NOMO-1 treated with dmso at 0.1 percent for 144 hours (cell line): Measurements from ENCODE around the gene KDM6B.
"Not testable (repeated sequence)": the region's sequence is repeated elsewhere in the genome, so short reads cannot be mapped to it uniquely, and the experiment has no call there.

Experiments
- DNase-seq: peaks from one replicate; lab custom pipeline; 2025; ENCODE audit not compliant: unreplicated experiment; lab: John Stamatoyannopoulos, UW

KDM6B gene

GRCh38 chr17:7852262-7852670 is 18.2 kb downstream of the KDM6B start:
- no peak for DNase-seq

- no peak for DNase-seq
Observed at GRCh38 chr17:7852919-7853690, 19.1 kb downstream of the KDM6B start.

GRCh38 chr17:7853691-7854038 is 19.6 kb downstream of the KDM6B start:
- no peak for DNase-seq

- no peak for DNase-seq
Observed at GRCh38 chr17:7854078-7854777, 20.2 kb downstream of the KDM6B start.

GRCh38 chr17:7854851-7855659 is 21.0 kb downstream of the KDM6B start, which contains the start of gene TMEM88:
TMEM88 (plus strand) TSS chr17:7855066; CDS start chr17:7855075, 9 bp downstream.
- DNase-seq = no peak

GRCh38 chr17:7855660-7856010 is 21.6 kb downstream of the KDM6B start:
- no peak for DNase-seq

- peak; percentile 57 for DNase-seq
Observed at GRCh38 chr17:7856011-7856810, 22.2 kb downstream of the KDM6B start.

- peak; percentile 97 for DNase-seq
Observed at GRCh38 chr17:7856811-7857712, 23.0 kb downstream of the KDM6B start, which contains the start of gene NAA38. NAA38 (minus strand) TSS chr17:7857559; CDS start chr17:7857463, 96 bp downstream.

GRCh38 chr17:7857713-7858521 is 23.9 kb downstream of the KDM6B start, which contains the start of gene CYB5D1:
CYB5D1 (plus strand) TSS chr17:7858003; CDS start chr17:7858135, 132 bp downstream.
- DNase-seq = peak; percentile 86

GRCh38 chr17:7858522-7858810 is 24.4 kb downstream of the KDM6B start:
- no peak for DNase-seq

GRCh38 chr17:7859028-7859427 is 25.0 kb downstream of the KDM6B start:
- no peak for DNase-seq

GRCh38 chr17:7862692-7863437 is 28.8 kb downstream of the KDM6B start:
- no peak for DNase-seq

GRCh38 chr17:7864384-7864783 is 30.4 kb downstream of the KDM6B start:
- not testable (repeated sequence) for DNase-seq

- DNase-seq = no peak
Observed at GRCh38 chr17:7864995-7865650, 31.1 kb downstream of the KDM6B start.

GRCh38 chr17:7867881-7868329 is 33.9 kb downstream of the KDM6B start:
- peak; percentile 61 for DNase-seq

GRCh38 chr17:7873051-7873450 is 39.0 kb downstream of the KDM6B start:
- no peak for DNase-seq

GRCh38 chr17:7875804-7876370 is 41.9 kb downstream of the KDM6B start:
- no peak for DNase-seq
